K562 (cell line): ENCODE measurements around the gene AGRN. TPM values are rescaled to one million over a fixed set of nuclear protein-coding genes. Genes with fewer than 3 reads are reported as not detected.

Experiments used
- ATF4 ChIP-seq: fragments of 450-650 bp; formaldehyde crosslinking; IDR thresholded peaks from 2 replicates; pipeline ENCODE4 v1.4.0; 2022; ENCODE audit warnings: mild to moderate bottlenecking, moderate library complexity
- CXXC5 ChIP-seq: fragments of 250-450 bp; sonication (Bioruptor Pico); IDR thresholded peaks from 2 replicates; pipeline ENCODE4 v1.8.0; 2022; ENCODE audit warnings: inconsistent platforms, mild to moderate bottlenecking, moderate library complexity
- DEAF1 ChIP-seq: fragments of 450-650 bp; formaldehyde crosslinking; IDR thresholded peaks from 2 replicates; pipeline ENCODE4 v1.4.0; 2020; ENCODE audit warnings: mild to moderate bottlenecking, moderate library complexity
- E4F1 ChIP-seq: fragments of 250-450 bp; sonication (Bioruptor Pico); IDR thresholded peaks from 2 replicates; pipeline ENCODE4 v1.5.0; 2021; ENCODE audit warnings: mild to moderate bottlenecking, borderline replicate concordance
- EGR1 ChIP-seq: fragments of 450-650 bp; conservative IDR thresholded peaks from 2 replicates; pipeline ENCODE4 v1.6.1; 2017; ENCODE audit warnings: mild to moderate bottlenecking
- GTF3C2 ChIP-seq: IDR thresholded peaks from 3 replicates; pipeline ENCODE4 v1.6.1; 2011; ENCODE audit warnings: borderline replicate concordance, mild to moderate bottlenecking, moderate library complexity; ENCODE audit not compliant: insufficient read length; ENCODE audit errors: extremely low read depth
- HNRNPL ChIP-seq: fragments of 200-400 bp; formaldehyde crosslinking; IDR thresholded peaks from 2 replicates; pipeline ENCODE4 v1.6.1; 2017; ENCODE audit warnings: low read depth, mild to moderate bottlenecking, low read length
- MAFG ChIP-seq: fragments of 450-650 bp; conservative IDR thresholded peaks from 2 replicates; pipeline ENCODE4 v1.6.1; 2016; ENCODE audit warnings: missing genetic modification characterization, missing compliant biosample characterization
- MIER1 ChIP-seq: fragments of 450-650 bp; IDR thresholded peaks from 2 replicates; pipeline ENCODE4 v1.6.1; 2016; ENCODE audit warnings: antibody characterized with exemption, mild to moderate bottlenecking, low read depth
- MTA1 ChIP-seq: fragments of 450-650 bp; IDR thresholded peaks from 2 replicates; pipeline ENCODE4 v1.6.1; 2017; ENCODE audit warnings: borderline replicate concordance
- NFYB ChIP-seq: IDR thresholded peaks from 2 replicates; pipeline ENCODE4 v1.6.1; 2011; ENCODE audit warnings: mild to moderate bottlenecking, moderate library complexity; ENCODE audit not compliant: insufficient read length; ENCODE audit errors: extremely low read depth
- PHB ChIP-seq: fragments of 250-450 bp; sonication (Bioruptor Pico); IDR thresholded peaks from 2 replicates; pipeline ENCODE4 v1.5.0; 2021
- RBM22 ChIP-seq: fragments of 200-400 bp; formaldehyde crosslinking; IDR thresholded peaks from 2 replicates; pipeline ENCODE4 v1.6.1; 2018; ENCODE audit warnings: low read length, low read depth; ENCODE audit not compliant: poor library complexity, severe bottlenecking
- RNF2 ChIP-seq: sonication (generic); IDR thresholded peaks from 2 replicates; pipeline ENCODE4 v1.6.1; 2016
- TAL1 ChIP-seq: fragments of 450-650 bp; IDR thresholded peaks from 2 replicates; pipeline ENCODE4 v1.6.1; 2016; ENCODE audit warnings: mild to moderate bottlenecking
- TEAD4 ChIP-seq, 2 experiments: sonication (generic) in 1 of 2; formaldehyde crosslinking in 1 of 2; IDR thresholded peaks; 2 replicates each; pipeline versions ENCODE4 v1.6.1 to v1.8.0; 2012 to 2022; ENCODE audit warnings: borderline replicate concordance in 1 of 2, inconsistent platforms in 1 of 2, low read length in 1 of 2, mild to moderate bottlenecking in 1 of 2, missing genetic modification reagents in 1 of 2
- ZBTB43 ChIP-seq: sonication (generic); formaldehyde crosslinking; IDR thresholded peaks from 2 replicates; pipeline ENCODE4 v1.8.0; 2023; ENCODE audit warnings: mild to moderate bottlenecking, missing genetic modification reagents
- ZFP36 ChIP-seq: fragments of 150-350 bp; IDR thresholded peaks from 2 replicates; pipeline ENCODE4 v1.6.1; 2018; ENCODE audit warnings: low read length, low read depth; ENCODE audit not compliant: partially characterized antibody
- ZNF212 ChIP-seq: fragments of 450-650 bp; formaldehyde crosslinking; IDR thresholded peaks from 2 replicates; pipeline ENCODE4 v1.4.0; 2020; ENCODE audit warnings: mild to moderate bottlenecking
- polyA plus RNA-seq, 8 experiments: library from polyadenylated mRNA; depleted of rRNA in 4 of 8; stranded (reverse) in 5 of 8; unstranded in 3 of 8; fragments of >200 nt; fragmentation: Nextera tagmentation in 2 of 8; fragmentation: Illumina TruSeq in 1 of 8; extraction: Ambion mirVana in 2 of 8; extraction: Trizol in 1 of 8; gene quantifications; 2 replicates each; pipeline versions ENCODE4 v1.2.1 to v1.2.3, GENCODE V29; 2011 to 2014; ENCODE audit warnings: inconsistent platforms in 1 of 8, missing spikeins in 1 of 8
- total RNA-seq, 7 experiments: library from RNA; depleted of rRNA in 6 of 7; stranded (reverse); fragments of >200 nt in 6 of 7; fragmentation: Illumina TruSeq in 2 of 7; extraction: Trizol in 2 of 7; gene quantifications; 2 replicates each; pipeline versions ENCODE4 v1.2.1 to v1.2.3, GENCODE V29; 2011 to 2021; ENCODE audit warnings: low replicate concordance in 1 of 7

The AGRN gene
- total and polyA plus RNA-seq, 9 of the 15 experiments (the other 6 are each of a cell fraction or from before 2014, with no cell fraction given), result 0.04 to 111 (median 18.1) TPM

GRCh38 chr1:1058088-1058905 is 38.4 kb downstream of the AGRN start (continued):
- TF ChIP-seq ZBTB43 (CRISPR knock-in tag) (no peak), RNF2 (no peak), PHB (CRISPR knock-in tag) (no peak), MIER1 (no peak), MAFG (tag) (no peak), EGR1 (peak; percentile 95), HNRNPL (no peak), RBM22 (no peak), E4F1 (CRISPR knock-in tag) (no peak), MTA1 (no peak), GTF3C2 (no peak), DEAF1 (CRISPR knock-in tag) (no peak), NFYB (no peak), TEAD4 (IDR thresholded peaks at IDR 0.05; ENCODE audit: low read length) (no peak), TEAD4 (CRISPR knock-in tag; IDR thresholded peaks at IDR 0.05; ENCODE audit: borderline replicate concordance) (no peak), ZFP36 (no peak), TAL1 (no peak), CXXC5 (CRISPR knock-in tag) (peak; percentile 30; the same call in 1 of the 2 replicates), ATF4 (CRISPR knock-in tag) (no peak), ZNF212 (CRISPR knock-in tag) (no peak)
